LNCAP (cell line): ENCODE data around the gene PHLDA1.

Experiments
- CTCF ChIP-seq: fragments of 450-650 bp; IDR thresholded peaks from 2 replicates; pipeline ENCODE4 v1.5.1; 2017; ENCODE audit warnings: mild to moderate bottlenecking

PHLDA1 gene

GRCh38 chr12:75975702-75976101, 55.9 kb downstream of the PHLDA1 start:
- TF ChIP-seq CTCF, result no peak
